SK-N-SH treated with all-trans-retinoic acid at 6 μM for 48 hours (cell line): Measurements from ENCODE around the gene CRYL1.

Experiments
- ATAC-seq: fragments of 200-7000 bp; cut with Tn5 transposase; 3 replicates; pipeline ENCODE4 v1.9.1; 2020; ENCODE audit warnings: mild to moderate bottlenecking, moderate library complexity
- ARNTL ChIP-seq: fragments of 450-650 bp; formaldehyde crosslinking; IDR thresholded peaks from 2 replicates; pipeline ENCODE4 v1.5.0; 2020; ENCODE audit warnings: low read depth, mild to moderate bottlenecking, moderate library complexity, borderline replicate concordance
- CSDC2 ChIP-seq: fragments of 250-450 bp; sonication (Bioruptor Pico); IDR thresholded peaks from 2 replicates; pipeline ENCODE4 v1.5.0; 2020; ENCODE audit warnings: mild to moderate bottlenecking, moderate library complexity
- GLIS3 ChIP-seq: fragments of 250-450 bp; sonication (Bioruptor Pico); IDR thresholded peaks from 2 replicates; pipeline ENCODE4 v1.5.0; 2020; ENCODE audit warnings: mild to moderate bottlenecking, moderate library complexity
- ISL1 ChIP-seq: fragments of 250-450 bp; sonication (Bioruptor Pico); IDR thresholded peaks from 2 replicates; pipeline ENCODE4 v2.1.2; 2022; ENCODE audit warnings: mild to moderate bottlenecking, moderate library complexity
- OSR1 ChIP-seq: fragments of 250-450 bp; sonication (Bioruptor Pico); IDR thresholded peaks from 2 replicates; pipeline ENCODE4 v1.8.0; 2022; ENCODE audit warnings: moderate library complexity, mild to moderate bottlenecking, inconsistent platforms
- PPARA ChIP-seq: fragments of 250-450 bp; sonication (Bioruptor Pico); IDR thresholded peaks from 2 replicates; pipeline ENCODE4 v1.5.0; 2020; ENCODE audit warnings: mild to moderate bottlenecking, borderline replicate concordance
- RARB ChIP-seq: fragments of 250-450 bp; sonication (Bioruptor Pico); IDR thresholded peaks from 2 replicates; pipeline ENCODE4 v1.8.0; 2021; ENCODE audit warnings: mild to moderate bottlenecking, moderate library complexity
- SNAI2 ChIP-seq: fragments of 250-450 bp; sonication (Bioruptor Pico); IDR thresholded peaks from 2 replicates; pipeline ENCODE4 v1.5.0; 2020; ENCODE audit warnings: mild to moderate bottlenecking, moderate library complexity
- TCF4 ChIP-seq: fragments of 250-450 bp; sonication (Bioruptor Pico); IDR thresholded peaks from 2 replicates; pipeline ENCODE4 v1.8.0; 2021; ENCODE audit warnings: mild to moderate bottlenecking, moderate library complexity, borderline replicate concordance
- ZC3H10 ChIP-seq: fragments of 250-450 bp; sonication (Bioruptor Pico); IDR thresholded peaks from 2 replicates; pipeline ENCODE4 v1.5.1; 2021; ENCODE audit warnings: mild to moderate bottlenecking, moderate library complexity
- ZFP30 ChIP-seq: fragments of 450-650 bp; formaldehyde crosslinking; IDR thresholded peaks from 2 replicates; pipeline ENCODE4 v1.5.0; 2022; ENCODE audit warnings: mild to moderate bottlenecking, moderate library complexity
- ZNF565 ChIP-seq: fragments of 450-650 bp; formaldehyde crosslinking; conservative IDR thresholded peaks from 2 replicates; pipeline ENCODE4 v1.5.0; 2020; ENCODE audit warnings: low read depth, mild to moderate bottlenecking, moderate library complexity
- ZNF70 ChIP-seq: fragments of 450-650 bp; formaldehyde crosslinking; IDR thresholded peaks from 2 replicates; pipeline ENCODE4 v1.5.0; 2020; ENCODE audit warnings: mild to moderate bottlenecking, moderate library complexity
- ZNF8 ChIP-seq: fragments of 450-650 bp; formaldehyde crosslinking; IDR thresholded peaks from 2 replicates; pipeline ENCODE4 v1.5.0; 2020; ENCODE audit warnings: mild to moderate bottlenecking, moderate library complexity
- TF ChIP-seq, protein P1 (sequence below): fragments of 250-450 bp; sonication (Bioruptor Pico); IDR thresholded peaks from 2 replicates; pipeline ENCODE4 v1.5.1; 2021; ENCODE audit warnings: mild to moderate bottlenecking, moderate library complexity
- TF ChIP-seq, protein P2 (sequence below): fragments of 250-450 bp; sonication (Bioruptor Pico); IDR thresholded peaks from 2 replicates; pipeline ENCODE4 v1.5.1; 2020; ENCODE audit warnings: low read depth, mild to moderate bottlenecking, moderate library complexity
- TF ChIP-seq, protein P3 (sequence below): fragments of 250-450 bp; sonication (Bioruptor Pico); IDR thresholded peaks from 2 replicates; pipeline ENCODE4 v1.8.0; 2020; ENCODE audit warnings: mild to moderate bottlenecking, moderate library complexity, borderline replicate concordance
- TF ChIP-seq, protein P4 (sequence below): fragments of 250-450 bp; sonication (Bioruptor Pico); IDR thresholded peaks from 2 replicates; pipeline ENCODE4 v1.5.0; 2020; ENCODE audit warnings: mild to moderate bottlenecking, moderate library complexity
- TF ChIP-seq, protein P5 (sequence below): fragments of 250-450 bp; sonication (Bioruptor Pico); IDR thresholded peaks from 2 replicates; pipeline ENCODE4 v1.8.0; 2021; ENCODE audit warnings: low read depth, mild to moderate bottlenecking, moderate library complexity, borderline replicate concordance

The CRYL1 gene

DNA sequence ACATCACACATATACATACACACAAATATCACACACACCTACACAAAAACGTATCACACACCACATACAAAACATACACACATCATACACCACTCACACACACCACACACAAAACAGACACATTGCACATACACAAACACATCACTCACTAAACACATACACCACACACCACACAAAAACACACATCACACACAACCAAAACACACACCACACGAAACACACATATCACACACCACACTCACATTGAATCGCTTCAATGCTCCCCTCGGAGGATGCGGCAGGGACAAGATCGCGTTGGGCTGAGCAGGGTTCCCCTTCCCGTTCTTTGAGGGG, 131.5 kb downstream of the CRYL1 start:
- no peak for ATAC-seq
- TF ChIP-seq OSR1 (CRISPR knock-in tag), result no peak
- TF ChIP-seq, protein P1, sequence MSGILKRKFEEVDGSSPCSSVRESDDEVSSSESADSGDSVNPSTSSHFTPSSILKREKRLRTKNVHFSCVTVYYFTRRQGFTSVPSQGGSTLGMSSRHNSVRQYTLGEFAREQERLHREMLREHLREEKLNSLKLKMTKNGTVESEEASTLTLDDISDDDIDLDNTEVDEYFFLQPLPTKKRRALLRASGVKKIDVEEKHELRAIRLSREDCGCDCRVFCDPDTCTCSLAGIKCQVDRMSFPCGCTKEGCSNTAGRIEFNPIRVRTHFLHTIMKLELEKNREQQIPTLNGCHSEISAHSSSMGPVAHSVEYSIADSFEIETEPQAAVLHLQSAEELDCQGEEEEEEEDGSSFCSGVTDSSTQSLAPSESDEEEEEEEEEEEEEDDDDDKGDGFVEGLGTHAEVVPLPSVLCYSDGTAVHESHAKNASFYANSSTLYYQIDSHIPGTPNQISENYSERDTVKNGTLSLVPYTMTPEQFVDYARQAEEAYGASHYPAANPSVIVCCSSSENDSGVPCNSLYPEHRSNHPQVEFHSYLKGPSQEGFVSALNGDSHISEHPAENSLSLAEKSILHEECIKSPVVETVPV (CRISPR knock-in tag), result no peak
- no peak for TF ChIP-seq TCF4 (CRISPR knock-in tag)
- no peak for TF ChIP-seq CSDC2 (CRISPR knock-in tag)
- no peak for TF ChIP-seq ISL1 (CRISPR knock-in tag)
- TF ChIP-seq ZC3H10 (CRISPR knock-in tag), result no peak
- TF ChIP-seq ZFP30 (CRISPR knock-in tag), result no peak
- TF ChIP-seq ZNF8 (CRISPR knock-in tag), result no peak
- TF ChIP-seq ARNTL (CRISPR knock-in tag), result no peak

DNA sequence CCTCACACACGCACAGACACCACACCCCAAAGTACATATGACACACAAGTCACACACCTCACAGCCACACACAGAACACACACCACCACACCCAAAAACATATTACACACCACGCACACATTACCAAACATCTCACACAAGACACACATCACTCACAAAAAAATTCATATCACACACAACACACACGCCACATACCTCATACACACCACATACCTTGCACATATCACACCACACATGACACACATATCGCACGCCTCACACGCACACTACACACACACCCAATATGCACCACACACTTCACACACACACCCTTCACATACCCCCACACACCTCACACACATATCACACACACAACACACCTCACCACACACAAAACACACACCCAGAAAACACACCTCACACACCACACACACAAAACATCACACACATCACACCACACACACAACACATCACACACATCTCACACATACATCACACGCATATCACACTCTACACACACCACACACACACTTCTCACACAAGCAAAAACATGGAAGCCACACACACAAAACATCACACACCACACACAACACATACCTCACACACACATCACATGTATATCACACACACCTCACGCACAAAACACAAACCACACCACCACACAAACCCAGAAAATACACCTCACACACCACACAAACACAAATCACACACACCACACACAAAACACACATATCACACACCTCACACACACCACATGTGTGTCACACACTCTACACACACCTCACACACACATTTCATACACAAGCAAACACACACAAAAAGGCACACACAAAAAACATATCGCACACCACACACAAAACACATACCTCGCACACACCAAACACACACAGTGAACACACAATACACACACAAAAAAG, 132.1 kb downstream of the CRYL1 start:
- ATAC-seq, result no peak
- TF ChIP-seq CSDC2 (CRISPR knock-in tag) (no peak), SNAI2 (CRISPR knock-in tag) (no peak), ZC3H10 (CRISPR knock-in tag) (no peak), PPARA (CRISPR knock-in tag) (no peak), ZFP30 (CRISPR knock-in tag) (no peak), ISL1 (CRISPR knock-in tag) (no peak), TCF4 (CRISPR knock-in tag) (no peak), OSR1 (CRISPR knock-in tag) (no peak), ZNF565 (CRISPR knock-in tag) (no peak), ARNTL (CRISPR knock-in tag) (no peak), GLIS3 (CRISPR knock-in tag) (no peak), RARB (no peak), ZNF70 (no peak)
- TF ChIP-seq, protein P2, sequence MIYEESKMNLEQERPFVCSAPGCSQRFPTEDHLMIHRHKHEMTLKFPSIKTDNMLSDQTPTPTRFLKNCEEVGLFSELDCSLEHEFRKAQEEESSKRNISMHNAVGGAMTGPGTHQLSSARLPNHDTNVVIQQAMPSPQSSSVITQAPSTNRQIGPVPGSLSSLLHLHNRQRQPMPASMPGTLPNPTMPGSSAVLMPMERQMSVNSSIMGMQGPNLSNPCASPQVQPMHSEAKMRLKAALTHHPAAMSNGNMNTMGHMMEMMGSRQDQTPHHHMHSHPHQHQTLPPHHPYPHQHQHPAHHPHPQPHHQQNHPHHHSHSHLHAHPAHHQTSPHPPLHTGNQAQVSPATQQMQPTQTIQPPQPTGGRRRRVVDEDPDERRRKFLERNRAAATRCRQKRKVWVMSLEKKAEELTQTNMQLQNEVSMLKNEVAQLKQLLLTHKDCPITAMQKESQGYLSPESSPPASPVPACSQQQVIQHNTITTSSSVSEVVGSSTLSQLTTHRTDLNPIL, result no peak
- TF ChIP-seq, protein P3, sequence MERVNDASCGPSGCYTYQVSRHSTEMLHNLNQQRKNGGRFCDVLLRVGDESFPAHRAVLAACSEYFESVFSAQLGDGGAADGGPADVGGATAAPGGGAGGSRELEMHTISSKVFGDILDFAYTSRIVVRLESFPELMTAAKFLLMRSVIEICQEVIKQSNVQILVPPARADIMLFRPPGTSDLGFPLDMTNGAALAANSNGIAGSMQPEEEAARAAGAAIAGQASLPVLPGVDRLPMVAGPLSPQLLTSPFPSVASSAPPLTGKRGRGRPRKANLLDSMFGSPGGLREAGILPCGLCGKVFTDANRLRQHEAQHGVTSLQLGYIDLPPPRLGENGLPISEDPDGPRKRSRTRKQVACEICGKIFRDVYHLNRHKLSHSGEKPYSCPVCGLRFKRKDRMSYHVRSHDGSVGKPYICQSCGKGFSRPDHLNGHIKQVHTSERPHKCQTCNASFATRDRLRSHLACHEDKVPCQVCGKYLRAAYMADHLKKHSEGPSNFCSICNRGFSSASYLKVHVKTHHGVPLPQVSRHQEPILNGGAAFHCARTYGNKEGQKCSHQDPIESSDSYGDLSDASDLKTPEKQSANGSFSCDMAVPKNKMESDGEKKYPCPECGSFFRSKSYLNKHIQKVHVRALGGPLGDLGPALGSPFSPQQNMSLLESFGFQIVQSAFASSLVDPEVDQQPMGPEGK (CRISPR knock-in tag), result no peak
- TF ChIP-seq, protein P4, sequence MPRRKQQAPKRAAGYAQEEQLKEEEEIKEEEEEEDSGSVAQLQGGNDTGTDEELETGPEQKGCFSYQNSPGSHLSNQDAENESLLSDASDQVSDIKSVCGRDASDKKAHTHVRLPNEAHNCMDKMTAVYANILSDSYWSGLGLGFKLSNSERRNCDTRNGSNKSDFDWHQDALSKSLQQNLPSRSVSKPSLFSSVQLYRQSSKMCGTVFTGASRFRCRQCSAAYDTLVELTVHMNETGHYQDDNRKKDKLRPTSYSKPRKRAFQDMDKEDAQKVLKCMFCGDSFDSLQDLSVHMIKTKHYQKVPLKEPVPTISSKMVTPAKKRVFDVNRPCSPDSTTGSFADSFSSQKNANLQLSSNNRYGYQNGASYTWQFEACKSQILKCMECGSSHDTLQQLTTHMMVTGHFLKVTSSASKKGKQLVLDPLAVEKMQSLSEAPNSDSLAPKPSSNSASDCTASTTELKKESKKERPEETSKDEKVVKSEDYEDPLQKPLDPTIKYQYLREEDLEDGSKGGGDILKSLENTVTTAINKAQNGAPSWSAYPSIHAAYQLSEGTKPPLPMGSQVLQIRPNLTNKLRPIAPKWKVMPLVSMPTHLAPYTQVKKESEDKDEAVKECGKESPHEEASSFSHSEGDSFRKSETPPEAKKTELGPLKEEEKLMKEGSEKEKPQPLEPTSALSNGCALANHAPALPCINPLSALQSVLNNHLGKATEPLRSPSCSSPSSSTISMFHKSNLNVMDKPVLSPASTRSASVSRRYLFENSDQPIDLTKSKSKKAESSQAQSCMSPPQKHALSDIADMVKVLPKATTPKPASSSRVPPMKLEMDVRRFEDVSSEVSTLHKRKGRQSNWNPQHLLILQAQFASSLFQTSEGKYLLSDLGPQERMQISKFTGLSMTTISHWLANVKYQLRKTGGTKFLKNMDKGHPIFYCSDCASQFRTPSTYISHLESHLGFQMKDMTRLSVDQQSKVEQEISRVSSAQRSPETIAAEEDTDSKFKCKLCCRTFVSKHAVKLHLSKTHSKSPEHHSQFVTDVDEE, result no peak
- TF ChIP-seq, protein P5, sequence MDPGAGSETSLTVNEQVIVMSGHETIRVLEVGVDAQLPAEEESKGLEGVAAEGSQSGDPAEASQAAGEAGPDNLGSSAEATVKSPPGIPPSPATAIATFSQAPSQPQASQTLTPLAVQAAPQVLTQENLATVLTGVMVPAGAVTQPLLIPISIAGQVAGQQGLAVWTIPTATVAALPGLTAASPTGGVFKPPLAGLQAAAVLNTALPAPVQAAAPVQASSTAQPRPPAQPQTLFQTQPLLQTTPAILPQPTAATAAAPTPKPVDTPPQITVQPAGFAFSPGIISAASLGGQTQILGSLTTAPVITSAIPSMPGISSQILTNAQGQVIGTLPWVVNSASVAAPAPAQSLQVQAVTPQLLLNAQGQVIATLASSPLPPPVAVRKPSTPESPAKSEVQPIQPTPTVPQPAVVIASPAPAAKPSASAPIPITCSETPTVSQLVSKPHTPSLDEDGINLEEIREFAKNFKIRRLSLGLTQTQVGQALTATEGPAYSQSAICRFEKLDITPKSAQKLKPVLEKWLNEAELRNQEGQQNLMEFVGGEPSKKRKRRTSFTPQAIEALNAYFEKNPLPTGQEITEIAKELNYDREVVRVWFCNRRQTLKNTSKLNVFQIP, result no peak
- TF ChIP-seq, protein P1 (CRISPR knock-in tag), result no peak
- TF ChIP-seq, all 23 proteins: peak for 0
